Measurements from ENCODE around the gene KLK4.

The KLK4 gene, protein sequence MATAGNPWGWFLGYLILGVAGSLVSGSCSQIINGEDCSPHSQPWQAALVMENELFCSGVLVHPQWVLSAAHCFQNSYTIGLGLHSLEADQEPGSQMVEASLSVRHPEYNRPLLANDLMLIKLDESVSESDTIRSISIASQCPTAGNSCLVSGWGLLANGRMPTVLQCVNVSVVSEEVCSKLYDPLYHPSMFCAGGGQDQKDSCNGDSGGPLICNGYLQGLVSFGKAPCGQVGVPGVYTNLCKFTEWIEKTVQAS

DNA sequence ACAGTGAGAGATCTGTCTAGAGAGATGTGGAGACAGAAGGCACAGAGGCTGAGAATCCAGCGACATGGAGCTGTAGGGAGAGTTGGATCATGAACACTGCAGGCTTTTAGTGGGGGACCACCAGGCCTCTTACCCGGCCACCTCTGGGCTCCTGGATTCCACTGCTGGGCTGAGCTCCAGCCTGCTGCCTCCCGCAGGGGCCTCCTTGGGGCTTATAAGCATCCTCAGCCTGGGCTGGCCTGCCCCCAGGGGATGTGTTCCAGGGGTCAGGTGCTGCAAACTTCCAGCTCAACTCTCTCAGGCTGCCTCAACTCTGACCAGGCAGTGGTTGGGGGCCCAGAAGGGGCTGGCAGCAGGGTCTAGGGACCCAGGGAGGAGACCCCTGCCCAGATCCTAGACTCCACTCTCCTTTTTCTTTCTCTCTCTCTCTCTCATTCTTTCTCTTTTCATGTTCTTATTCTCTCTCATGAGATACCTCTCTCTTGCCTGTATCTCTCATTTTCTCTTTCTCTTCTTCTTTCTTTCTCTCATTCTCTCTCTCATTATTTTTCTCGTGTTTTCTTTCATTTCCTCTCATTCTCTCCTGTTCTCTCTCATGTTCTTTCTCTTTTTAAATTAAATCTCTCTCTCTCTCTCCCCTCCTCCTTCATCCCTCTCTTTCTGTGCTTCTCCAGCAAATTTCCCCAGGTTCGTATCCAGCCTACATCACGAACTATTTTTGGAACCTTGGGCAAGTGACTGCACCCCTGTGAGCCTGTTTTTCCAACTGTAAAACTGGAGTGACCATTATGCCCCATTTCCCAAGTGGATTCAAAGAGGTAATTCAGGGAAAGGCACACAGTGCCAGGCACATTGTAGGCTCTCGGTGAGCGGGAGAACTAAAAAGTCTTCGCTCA lies at the start of gene KLK4:
Gene KLK4, minus strand, starts transcription at position 190 of the 896 bp plus-strand sequence. CDS start 657 bp downstream, outside the sequence.
- Histone ChIP-seq H3K36me3 (ENCODE audit: insufficient read depth, low read length) (no peaks in the 10 kb centered on the region), H3K9me3 (ENCODE audit: control insufficient read depth, insufficient read depth, low read length) (no peaks in the 10 kb centered on the region), H3K9ac (ENCODE audit: low read depth, low read length) (0 out of 2 replicates have a peak within 1 kb of the TSS, but pooled peaks have one; percentile 41), H3K4me1 (ENCODE audit: insufficient read depth, low read length) (no peaks in the 10 kb centered on the region)

DNA sequence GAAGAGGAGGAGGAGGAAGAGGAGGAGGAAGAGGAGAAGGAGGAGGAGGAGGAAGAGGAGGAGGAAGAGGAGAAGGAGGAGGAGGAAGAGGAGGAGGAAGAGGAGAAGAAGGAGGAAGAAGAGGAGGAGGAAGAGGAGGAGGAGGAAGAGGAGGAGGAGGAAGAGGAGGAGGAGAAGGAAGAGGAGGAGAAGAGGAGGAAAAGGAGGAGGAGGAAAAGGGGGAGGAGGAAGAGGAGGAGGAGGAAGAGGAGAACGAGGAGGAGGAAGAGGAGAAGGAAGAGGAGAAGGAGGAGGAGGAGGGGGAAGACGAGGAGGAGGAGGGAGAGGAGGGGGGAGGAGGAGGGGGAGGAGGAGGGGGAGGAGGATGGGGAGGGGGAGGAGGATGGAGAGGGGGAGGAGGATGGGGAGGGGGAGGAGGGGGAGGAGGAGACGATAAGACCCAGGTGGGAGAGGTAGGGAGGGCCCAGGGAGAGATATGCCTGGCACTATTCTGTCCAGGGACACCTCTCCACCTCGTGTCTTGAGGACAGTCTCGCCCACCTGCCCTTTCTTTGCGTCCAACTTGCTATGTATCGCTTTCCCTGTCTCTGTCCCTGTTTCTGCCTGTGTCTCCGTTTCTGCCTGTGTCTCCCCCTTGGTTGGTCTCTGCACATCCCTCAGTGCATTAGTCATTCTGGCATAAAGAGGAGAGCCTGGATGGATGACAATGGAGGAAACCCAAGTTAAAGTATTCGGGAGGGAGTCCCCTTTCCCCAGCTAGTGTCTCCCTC lies 48.7 kb upstream of the KLK4 start:
- no peaks in the 10 kb centered on the region for H3K9me3 ChIP-seq (ENCODE audit: control insufficient read depth, insufficient read depth, low read length)
- no peaks in the 10 kb centered on the region for H3K36me3 ChIP-seq (ENCODE audit: insufficient read depth, low read length)
- no peak overlapping the region for H3K9ac ChIP-seq (ENCODE audit: low read depth, low read length)
- no peaks in the 10 kb centered on the region for H3K4me1 ChIP-seq (ENCODE audit: insufficient read depth, low read length)

DNA sequence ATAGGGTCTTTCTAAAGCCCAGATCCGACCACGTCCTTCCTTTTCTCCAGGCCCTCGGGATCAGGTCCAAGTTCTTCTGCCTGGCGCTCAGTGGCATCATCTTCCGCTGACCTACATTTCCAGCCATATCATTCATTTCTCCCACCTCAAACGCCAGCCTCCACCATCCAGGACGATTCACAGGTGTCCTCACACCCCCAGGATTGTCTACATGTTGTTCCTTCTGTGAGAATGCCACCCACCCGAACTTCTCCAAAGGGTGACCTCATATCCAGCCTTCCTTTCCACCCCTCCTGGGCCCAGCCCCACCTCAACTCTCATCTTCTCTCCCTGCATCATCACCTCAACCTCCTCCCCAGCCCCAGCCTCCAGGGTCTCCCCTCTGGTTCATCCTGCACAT lies 46.4 kb upstream of the KLK4 start:
- Histone ChIP-seq H3K4me1 (ENCODE audit: insufficient read depth, low read length) (no peaks in the 10 kb centered on the region; the same call in 1 of the 2 replicates), H3K36me3 (ENCODE audit: insufficient read depth, low read length) (no peaks in the 10 kb centered on the region), H3K9me3 (ENCODE audit: control insufficient read depth, insufficient read depth, low read length) (no peaks in the 10 kb centered on the region), H3K9ac (ENCODE audit: low read depth, low read length) (no peak overlapping the region)

DNA sequence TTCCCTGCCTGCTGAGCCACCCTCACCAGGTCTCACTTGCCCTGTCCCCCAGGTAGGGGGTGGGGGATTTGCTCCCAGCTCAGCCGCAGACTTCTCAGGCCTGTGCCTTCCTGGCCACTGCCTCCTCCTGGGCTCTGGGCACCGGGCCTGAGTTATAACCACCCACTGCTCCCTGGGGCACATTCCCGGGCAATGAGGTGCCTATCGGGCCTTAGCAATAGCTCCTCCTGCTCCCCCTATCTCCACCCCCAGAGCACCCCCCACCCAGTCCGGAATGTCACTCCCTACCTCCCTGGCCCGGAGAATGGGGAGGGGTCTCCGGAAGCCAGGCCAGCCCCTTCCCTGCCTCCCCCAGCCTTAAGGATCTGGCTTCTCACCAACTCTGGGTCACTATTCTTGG lies 41.7 kb upstream of the KLK4 start, which contains the start of gene KLK5:
Gene KLK5, minus strand, starts transcription at position 129 of the 400 bp plus-strand sequence. CDS start 381 bp downstream, outside the sequence.
- Histone ChIP-seq H3K4me1 (ENCODE audit: insufficient read depth, low read length) (no peaks in the 10 kb centered on the region; the same call in 1 of the 2 replicates), H3K9me3 (ENCODE audit: control insufficient read depth, insufficient read depth, low read length) (no peaks in the 10 kb centered on the region), H3K36me3 (ENCODE audit: insufficient read depth, low read length) (no peaks in the 10 kb centered on the region), H3K9ac (ENCODE audit: low read depth, low read length) (no peak within 1 kb of the TSS)

DNA sequence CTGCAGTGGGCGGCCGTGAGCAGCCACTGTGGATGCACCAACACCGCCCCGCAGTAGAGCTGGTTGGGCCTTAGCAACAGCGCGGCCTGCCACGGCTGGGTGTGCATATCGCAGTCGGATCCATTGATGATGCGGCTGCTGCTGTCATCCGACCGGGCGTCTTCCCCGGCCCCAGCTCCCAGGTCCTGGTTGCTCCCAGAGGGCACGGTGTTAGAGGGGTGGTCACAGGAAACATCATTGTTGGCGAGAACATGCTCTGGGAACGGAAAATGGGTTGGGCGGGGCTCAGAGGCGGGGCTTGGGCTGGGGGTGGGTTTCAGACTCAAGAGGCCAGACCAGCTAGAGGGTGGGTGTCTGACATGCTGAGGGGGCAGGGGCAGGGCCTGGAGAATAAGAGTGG lies 38.7 kb upstream of the KLK4 start:
- H3K9me3 ChIP-seq (ENCODE audit: control insufficient read depth, insufficient read depth, low read length) = no peaks in the 10 kb centered on the region
- H3K4me1 ChIP-seq (ENCODE audit: insufficient read depth, low read length) = no peaks in the 10 kb centered on the region; the same call in 1 of the 2 replicates
- H3K9ac ChIP-seq (ENCODE audit: low read depth, low read length) = no peak overlapping the region; the same call in 1 of the 2 replicates
- no peaks in the 10 kb centered on the region for H3K36me3 ChIP-seq (ENCODE audit: insufficient read depth, low read length)

DNA sequence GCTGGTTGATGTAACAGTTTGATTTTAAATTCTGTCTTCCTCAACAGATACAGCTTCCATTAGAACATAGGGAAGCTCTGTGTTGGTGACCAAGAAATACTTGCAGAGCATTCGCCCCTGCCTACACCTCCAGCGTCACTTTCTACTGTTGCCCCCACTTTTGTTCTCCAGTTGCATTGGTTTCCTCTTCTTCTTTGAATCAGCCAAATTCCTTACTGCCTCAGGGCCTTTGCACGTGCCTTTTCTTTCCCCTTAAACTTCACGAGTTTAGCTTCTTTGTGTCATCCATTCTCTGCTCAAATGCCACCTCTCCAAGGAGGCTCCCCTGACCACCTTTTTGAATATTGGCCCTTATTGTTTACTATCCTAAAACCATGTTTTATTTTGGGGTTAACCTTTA lies 35.9 kb upstream of the KLK4 start:
- H3K9ac ChIP-seq (ENCODE audit: low read depth, low read length) = no peak overlapping the region
- H3K4me1 ChIP-seq (ENCODE audit: insufficient read depth, low read length) = no peaks in the 10 kb centered on the region; the same call in 1 of the 2 replicates
- H3K9me3 ChIP-seq (ENCODE audit: control insufficient read depth, insufficient read depth, low read length) = no peaks in the 10 kb centered on the region
- H3K36me3 ChIP-seq (ENCODE audit: insufficient read depth, low read length) = no peaks in the 10 kb centered on the region

DNA sequence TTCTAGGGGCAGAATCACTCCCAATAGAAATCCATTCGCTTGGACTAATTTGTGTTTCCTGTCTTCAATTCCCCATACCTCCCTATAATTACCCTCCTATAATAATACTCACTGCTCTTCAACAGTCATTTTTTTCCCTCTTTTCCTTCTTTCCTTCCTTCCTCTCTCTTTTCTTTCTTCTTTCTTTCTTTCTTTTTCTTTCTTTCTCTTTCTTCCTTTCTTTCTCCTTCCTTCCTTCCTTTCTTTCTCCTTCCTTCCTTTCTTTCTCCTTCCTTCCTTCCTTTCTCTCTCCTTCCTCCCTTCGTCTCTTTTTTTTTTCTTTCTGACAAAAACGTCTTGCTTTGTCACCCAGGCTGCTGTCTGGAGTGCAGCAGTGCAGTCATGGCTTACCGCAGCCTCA lies 33.6 kb upstream of the KLK4 start:
- no peak overlapping the region for H3K9ac ChIP-seq (ENCODE audit: low read depth, low read length)
- H3K4me1 ChIP-seq (ENCODE audit: insufficient read depth, low read length) = no peaks in the 10 kb centered on the region
- H3K36me3 ChIP-seq (ENCODE audit: insufficient read depth, low read length) = no peaks in the 10 kb centered on the region
- H3K9me3 ChIP-seq (ENCODE audit: control insufficient read depth, insufficient read depth, low read length) = no peaks in the 10 kb centered on the region

DNA sequence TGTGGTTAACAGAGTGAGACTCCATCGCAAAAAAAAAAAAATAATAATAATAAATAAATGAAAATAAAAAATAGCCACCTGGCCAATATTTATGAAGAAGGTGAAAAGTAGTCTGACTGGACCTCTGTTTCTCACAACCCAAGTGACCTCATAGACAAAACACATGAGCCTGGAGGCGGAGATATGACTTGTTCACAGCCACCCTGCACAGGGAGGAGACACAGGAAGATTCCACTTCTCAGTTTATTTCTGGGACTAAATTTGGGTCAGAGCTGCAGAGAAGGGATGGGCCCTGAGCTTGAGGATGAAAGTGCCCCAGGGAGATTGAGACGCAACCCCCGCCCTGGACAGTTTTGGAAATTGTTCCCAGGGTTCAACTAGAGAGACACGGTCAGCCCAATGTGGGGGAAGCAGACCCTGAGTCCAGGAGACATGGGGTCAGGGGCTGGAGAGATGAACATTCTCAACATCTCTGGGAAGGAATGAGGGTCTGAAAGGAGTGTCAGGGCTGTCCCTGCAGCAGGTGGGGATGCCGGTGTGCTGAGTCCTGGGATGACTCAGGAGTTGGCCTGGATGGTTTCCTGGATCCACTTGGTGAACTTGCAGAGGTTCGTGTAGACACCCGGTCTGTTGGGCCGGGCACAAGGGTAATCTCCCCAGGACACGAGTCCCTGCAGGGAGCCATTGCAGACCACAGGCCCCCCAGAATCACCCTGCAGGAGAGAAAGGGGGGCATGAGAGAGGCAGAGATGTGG lies 32.1 kb upstream of the KLK4 start:
- H3K36me3 ChIP-seq (ENCODE audit: insufficient read depth, low read length) = no peaks in the 10 kb centered on the region
- H3K4me1 ChIP-seq (ENCODE audit: insufficient read depth, low read length) = no peaks in the 10 kb centered on the region
- H3K9me3 ChIP-seq (ENCODE audit: control insufficient read depth, insufficient read depth, low read length) = no peaks in the 10 kb centered on the region
- no peak overlapping the region for H3K9ac ChIP-seq (ENCODE audit: low read depth, low read length)

DNA sequence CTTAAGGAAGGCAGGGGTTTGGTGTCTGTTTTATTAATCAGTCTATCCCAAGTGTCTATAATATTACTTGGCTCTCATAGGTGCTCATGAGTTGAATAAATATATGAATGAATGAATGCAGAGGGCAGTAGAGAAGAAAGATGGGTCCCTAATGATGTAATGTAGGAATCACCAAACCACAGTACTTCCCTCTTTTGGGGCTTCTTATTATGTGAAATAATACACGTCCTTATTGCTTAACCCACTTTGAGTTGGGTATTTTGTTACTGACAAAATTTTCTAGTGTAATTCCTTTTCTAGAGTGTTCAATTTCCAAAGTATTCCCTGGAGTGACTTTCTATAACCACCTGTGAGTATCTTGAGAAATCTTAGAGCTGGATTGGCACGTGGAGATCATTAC lies 28.4 kb upstream of the KLK4 start:
- no peaks in the 10 kb centered on the region for H3K9me3 ChIP-seq (ENCODE audit: control insufficient read depth, insufficient read depth, low read length)
- H3K9ac ChIP-seq (ENCODE audit: low read depth, low read length) = no peak overlapping the region

DNA sequence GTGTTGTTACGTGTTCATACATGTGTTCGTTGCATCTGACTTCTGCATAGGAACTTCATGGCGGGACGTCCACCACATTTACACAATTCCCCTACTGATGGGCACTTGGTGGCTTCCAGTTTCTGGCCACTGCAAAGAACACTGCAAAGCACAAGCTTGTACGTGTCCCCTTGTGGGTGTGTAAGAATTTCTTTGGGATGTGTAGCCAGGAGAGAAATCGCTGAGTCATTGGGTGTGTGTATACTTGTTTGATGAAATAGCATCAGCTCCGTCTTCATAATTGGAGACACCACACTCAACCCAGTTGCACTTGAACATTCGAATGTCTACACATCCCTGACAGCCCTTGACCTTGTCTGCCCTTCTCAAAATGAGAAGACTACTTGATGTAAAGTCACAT lies 22.4 kb upstream of the KLK4 start:
- H3K4me1 ChIP-seq (ENCODE audit: insufficient read depth, low read length) = no peaks in the 10 kb centered on the region
- H3K9me3 ChIP-seq (ENCODE audit: control insufficient read depth, insufficient read depth, low read length) = no peaks in the 10 kb centered on the region
- no peak overlapping the region for H3K9ac ChIP-seq (ENCODE audit: low read depth, low read length)
- no peaks in the 10 kb centered on the region for H3K36me3 ChIP-seq (ENCODE audit: insufficient read depth, low read length)

More for the DNA sequence above, 28.4 kb upstream of the KLK4 start:
- no peaks in the 10 kb centered on the region for H3K4me1 ChIP-seq (ENCODE audit: insufficient read depth, low read length)
- H3K36me3 ChIP-seq (ENCODE audit: insufficient read depth, low read length) = no peaks in the 10 kb centered on the region

DNA sequence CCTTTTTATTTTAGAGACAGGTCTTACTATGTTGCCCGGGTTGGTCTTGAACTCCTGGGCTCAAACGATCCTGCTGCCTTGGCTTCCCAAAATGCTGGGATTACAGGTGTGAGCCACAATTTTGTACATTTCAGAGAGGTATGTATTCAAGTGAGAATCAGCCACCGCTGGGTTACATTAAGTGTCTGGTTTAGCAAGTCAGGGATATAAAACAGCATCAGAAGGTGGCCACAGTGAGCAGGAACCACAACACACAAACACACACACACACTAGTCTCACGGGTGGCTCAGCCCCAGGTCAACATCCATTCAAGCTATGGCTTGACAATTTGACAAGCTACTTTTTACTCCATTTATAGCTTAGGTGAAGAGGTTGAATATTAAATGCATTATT lies 21.5 kb upstream of the KLK4 start:
- Histone ChIP-seq H3K36me3 (ENCODE audit: insufficient read depth, low read length) (no peaks in the 10 kb centered on the region), H3K9me3 (ENCODE audit: control insufficient read depth, insufficient read depth, low read length) (no peaks in the 10 kb centered on the region), H3K4me1 (ENCODE audit: insufficient read depth, low read length) (no peaks in the 10 kb centered on the region), H3K9ac (ENCODE audit: low read depth, low read length) (no peak overlapping the region)

DNA sequence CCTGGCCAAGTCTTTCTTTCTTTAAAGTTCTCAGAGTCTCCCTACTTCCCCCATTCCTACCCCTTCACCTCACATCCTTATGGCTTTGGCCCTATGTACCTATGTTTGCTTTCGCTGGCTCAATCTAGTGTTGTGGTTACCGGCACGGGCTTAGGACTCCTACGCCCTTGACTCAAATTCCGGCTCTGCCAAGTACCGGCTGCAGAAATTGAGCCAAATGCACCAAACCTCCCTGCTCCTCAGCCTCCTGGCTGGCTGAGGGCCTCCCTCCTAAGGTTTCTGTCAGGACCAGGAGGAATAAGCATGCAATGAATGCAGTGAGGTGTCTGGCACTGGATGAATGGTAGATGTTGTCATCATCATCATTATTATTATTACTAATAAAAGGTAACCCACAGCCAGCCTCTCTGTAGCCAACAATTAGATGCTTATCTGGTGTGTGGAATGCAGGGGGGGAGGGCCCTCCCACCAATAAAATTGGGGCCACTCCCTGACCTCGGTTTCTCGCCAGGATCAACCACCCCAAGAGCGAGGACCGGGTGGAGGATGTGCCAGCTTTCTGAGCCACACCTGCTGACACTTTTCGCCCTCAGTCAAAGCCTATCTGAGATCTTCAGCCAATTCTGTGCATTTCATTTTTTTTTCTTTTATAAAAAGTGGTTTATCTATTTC lies 21.0 kb upstream of the KLK4 start:
- no peaks in the 10 kb centered on the region for H3K9me3 ChIP-seq (ENCODE audit: control insufficient read depth, insufficient read depth, low read length)
- no peaks in the 10 kb centered on the region for H3K4me1 ChIP-seq (ENCODE audit: insufficient read depth, low read length)
- H3K36me3 ChIP-seq (ENCODE audit: insufficient read depth, low read length) = no peaks in the 10 kb centered on the region
- no peak overlapping the region for H3K9ac ChIP-seq (ENCODE audit: low read depth, low read length)

DNA sequence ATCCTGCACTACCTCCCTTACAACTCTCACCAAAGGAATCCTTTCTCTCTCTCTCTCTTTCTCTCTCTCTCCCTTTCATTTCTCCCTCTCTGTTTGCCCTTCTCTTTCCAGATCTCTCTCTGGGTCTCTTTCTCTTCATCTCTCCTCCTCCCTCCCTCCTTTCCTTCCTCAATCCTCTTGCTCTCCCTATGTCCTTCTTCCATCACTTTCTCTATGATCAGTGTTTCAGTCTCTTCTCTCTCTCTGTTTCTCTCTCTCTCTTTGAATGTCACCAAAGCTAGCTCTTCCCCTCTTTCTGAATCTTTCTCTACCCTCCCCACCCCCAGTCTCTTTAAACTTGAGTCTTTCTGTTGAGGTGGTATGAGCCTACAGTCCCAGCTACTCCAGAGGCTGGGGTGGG lies 19.8 kb upstream of the KLK4 start:
- H3K9me3 ChIP-seq (ENCODE audit: control insufficient read depth, insufficient read depth, low read length) = no peaks in the 10 kb centered on the region
- no peak overlapping the region for H3K9ac ChIP-seq (ENCODE audit: low read depth, low read length)
- H3K36me3 ChIP-seq (ENCODE audit: insufficient read depth, low read length) = no peaks in the 10 kb centered on the region
- no peaks in the 10 kb centered on the region for H3K4me1 ChIP-seq (ENCODE audit: insufficient read depth, low read length)

Data from ES-I3 (cell line).